Skin of body (tissue), 2 donors: ENCODE data around the gene C19orf73. TPM values are rescaled to one million over a fixed set of nuclear protein-coding genes. Genes with fewer than 3 reads are reported as not detected.

ENCODE experiments used
- DNase-seq: peaks from one replicate; lab custom pipeline; 2025; lab: John Stamatoyannopoulos, UW
- total RNA-seq: library from RNA; depleted of rRNA; stranded (reverse); fragments of >200 nt; gene quantifications from one replicate; pipeline ENCODE4 v1.2.3, GENCODE V29; 2014

C19orf73 gene, protein sequence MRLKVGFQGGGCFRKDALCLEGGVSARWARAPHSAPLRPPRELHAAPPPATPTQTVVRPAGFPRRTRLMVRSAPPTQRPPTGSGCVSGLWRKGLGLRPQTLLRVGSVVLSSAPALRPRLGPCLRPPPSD
- total RNA-seq, result 0.30 TPM

DNA sequence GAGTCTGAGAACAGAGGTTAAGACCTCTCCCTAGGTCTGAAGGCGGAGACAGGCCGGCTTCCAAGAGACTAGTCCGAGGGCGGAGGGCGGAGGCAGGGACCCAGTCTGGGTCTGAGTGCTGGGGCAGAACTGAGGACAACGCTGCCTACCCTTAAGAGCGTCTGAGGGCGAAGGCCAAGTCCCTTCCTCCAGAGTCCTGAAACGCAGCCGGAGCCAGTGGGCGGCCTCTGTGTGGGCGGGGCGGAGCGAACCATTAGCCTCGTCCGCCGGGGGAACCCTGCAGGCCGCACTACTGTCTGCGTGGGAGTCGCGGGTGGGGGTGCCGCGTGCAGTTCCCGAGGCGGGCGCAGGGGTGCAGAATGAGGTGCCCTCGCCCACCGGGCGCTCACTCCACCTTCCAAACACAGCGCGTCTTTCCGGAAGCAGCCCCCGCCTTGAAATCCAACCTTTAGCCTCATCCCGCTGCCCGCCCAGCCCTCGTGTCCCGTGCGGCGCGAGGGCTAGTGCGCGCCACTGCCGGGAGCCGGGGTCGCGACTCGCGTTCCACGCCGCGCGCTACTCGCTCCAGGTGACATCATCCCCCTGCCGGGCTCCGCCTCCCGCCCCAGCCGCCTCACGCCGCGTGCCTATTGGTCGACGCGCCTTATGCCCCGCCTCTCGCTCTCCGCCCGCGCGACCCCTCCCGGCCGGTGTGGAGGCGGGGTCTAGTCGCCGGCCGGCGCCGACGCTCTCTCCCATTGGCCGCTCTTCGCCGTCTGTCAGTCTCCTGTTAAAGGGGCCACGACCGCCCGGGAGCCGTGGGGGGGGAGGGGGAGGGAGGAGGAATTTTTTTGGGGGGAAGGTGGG is at the start of gene C19orf73:
Gene C19orf73, minus strand, starts transcription at position 579 of the 846 bp plus-strand sequence. Its CDS starts 121 bp downstream, at position 458.
- DNase-seq, result peak; percentile 96

DNA sequence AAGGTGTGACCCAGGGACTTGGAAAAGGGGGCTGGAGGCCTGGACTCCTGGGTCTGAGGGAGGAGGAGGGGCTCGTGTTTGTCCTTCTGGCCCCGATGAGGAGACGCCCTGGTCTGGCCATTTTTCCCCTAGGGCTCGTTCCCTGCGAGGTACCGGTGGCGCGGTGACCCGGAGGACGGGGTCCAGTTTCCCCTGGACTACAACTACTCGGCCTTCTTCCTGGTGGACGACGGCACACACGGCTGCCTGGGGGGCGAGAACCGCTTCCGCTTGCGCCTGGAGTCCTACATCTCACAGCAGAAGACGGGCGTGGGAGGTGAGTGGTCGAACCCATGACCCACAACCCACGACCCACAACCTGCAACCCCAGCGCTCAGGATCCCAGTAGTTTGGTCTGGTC is 49.5 kb upstream of the C19orf73 start:
- DNase-seq, result no peak

DNA sequence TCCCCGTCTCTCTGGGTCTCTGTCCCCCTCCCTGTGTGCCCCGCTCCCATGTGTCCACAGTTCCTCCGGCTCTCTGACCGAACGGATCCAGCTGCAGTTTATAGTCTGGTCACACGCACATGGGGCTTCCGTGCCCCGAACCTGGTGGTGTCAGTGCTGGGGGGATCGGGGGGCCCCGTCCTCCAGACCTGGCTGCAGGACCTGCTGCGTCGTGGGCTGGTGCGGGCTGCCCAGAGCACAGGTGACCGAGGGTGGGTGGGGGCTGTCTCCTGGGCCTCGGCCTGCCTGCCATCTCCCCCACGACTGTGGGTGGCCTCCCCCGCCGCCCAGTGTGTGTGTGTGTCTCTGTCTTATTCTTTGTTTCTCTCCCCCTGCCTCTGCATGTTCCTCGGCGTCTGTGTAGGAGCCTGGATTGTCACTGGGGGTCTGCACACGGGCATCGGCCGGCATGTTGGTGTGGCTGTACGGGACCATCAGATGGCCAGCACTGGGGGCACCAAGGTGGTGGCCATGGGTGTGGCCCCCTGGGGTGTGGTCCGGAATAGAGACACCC is 49.0 kb upstream of the C19orf73 start:
- no peak for DNase-seq

DNA sequence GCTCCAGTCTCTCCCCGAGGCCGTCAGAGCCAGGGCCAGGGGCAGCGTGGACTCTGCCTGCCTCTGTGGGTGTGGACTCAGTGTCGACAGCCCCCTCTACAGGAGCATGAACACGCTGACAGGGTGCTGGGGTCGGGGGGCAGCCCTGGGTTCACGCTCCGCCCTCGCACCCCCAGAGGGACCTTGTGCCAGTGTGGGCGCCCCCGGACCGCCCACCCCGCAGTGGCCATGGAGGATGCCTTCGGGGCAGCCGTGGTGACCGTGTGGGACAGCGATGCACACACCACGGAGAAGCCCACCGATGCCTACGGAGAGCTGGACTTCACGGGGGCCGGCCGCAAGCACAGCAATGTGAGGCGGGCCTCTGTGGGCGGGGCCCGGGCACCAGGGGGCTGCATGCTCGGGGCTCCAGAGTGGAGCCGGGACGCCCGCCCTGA is 46.9 kb upstream of the C19orf73 start:
- no peak for DNase-seq

DNA sequence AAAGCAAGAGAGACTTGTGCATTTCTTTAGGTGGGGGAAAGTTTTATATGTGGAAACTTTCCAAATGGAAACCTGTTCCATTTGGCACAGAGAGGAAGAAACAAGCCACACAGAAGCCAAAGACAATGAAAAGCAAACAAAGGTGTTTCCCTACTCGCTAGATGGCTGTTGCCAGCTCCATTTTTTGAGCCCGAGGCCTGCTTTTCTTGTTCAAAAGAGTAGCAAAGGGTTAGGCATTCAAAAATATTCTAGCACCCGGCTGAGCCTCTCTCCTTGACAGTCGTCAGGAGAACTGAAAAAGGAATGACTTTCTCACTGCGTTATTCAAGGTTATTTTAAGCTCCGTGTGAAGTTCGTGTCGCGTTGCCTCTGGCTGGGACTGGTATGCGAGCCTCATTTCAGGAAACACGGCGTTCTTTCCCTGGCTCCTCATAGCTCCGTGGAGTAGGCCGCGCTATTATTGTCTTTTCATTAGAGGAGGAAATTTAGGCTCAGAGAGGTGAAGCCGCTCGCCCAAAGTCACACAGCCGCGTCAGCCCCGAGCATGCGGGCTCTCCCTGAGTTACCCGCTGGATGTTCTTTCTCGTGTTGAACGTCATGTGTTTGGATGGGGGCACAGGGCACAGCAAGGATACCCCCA is 46.3 kb upstream of the C19orf73 start:
- DNase-seq, result no peak

DNA sequence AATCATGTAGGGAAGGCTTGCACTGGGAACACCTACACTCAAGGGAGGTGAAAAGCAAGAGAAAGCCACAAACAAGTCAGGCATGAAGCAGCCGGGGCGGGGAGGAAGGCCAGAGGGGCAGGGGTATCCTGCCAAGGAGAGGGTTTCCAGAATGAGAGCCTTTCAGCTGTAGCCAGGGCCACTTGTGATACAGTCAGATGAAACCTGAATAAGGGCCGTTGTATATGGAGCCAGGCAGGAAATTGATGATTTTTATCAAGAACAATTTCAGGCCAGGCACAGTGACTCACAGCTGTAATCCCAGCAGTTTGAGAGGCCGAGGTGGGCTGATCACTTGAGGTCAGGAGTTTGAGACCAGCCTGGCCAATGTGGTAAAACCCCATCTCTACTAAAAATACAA is 43.0 kb upstream of the C19orf73 start:
- no peak for DNase-seq

DNA sequence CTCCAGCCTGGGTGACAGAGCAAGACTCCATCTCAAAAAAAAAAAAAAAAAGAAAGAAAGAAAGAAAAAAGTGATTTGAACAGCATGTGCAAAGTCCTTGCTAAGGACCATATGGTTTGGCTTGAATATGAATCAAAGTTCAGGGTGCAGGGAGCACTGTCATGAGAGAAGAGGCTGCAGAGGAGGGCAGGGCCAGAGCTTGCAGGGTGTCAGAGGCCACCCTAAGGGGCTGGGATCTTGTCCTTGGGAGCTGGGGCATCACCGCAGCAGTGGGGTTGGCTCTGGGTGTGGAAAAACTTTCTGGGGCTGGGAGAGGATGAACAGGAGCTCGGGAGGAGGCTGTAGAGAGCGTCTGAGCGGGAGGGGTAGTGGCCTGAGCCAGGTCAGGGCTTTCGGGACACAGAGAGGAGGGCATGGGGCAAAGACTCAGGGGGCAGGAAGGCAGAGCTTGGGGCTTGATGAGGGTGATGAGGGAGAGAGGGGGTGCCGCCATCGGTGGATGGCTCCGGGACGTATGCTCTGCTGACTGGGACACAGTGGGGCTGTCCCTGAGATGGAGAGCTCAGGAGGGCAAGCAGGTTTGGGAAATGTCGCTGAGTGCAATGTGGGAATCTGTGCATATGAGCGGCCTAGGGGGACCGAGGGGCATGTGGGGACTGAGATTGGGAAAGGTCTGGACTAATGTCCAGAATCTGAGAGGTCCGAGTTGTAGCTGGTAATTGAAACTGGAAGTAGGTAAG is 41.7 kb upstream of the C19orf73 start:
- no peak for DNase-seq

DNA sequence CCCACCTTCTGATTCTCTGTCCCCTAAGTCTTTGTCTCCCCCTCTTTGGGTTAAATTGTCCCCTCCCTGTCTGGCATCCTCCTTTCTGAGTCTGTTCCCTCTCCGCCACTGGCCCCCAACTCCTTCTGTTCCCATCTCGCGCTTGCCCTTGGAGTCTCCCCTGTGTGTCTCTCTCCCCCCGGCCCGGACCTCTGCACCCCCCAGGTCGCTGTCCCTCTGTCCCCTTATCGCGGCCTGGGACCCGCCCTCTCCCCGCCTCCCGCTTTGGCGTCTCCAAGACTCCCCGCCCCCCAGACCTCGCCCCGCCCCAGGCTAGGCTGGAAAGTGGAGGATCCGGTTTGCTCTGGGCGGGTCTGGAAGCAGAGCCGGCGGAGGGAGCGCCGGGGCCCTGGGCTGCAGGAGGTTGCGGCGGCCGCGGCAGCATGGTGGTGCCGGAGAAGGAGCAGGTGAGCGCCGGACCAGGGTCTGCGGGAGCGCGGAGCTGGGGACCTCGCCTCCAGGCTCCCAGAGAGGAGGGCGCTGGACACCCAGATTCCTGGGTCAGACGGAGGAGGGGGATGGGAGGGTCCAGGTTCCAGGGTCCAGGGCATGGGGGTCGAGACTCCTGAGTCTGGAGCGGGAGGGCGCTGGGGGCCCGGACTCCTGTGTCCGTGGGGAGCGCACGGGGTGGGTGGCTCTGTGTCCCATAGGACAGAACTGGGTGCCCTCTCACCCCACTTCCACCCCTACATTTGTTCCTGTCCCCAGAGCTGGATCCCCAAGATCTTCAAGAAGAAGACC is 38.7 kb upstream of the C19orf73 start, which contains the start of gene TRPM4:
Gene TRPM4, plus strand, starts transcription at position 348 of the 780 bp plus-strand sequence. Its CDS starts 75 bp downstream, at position 423.
- peak; percentile 65 for DNase-seq

DNA sequence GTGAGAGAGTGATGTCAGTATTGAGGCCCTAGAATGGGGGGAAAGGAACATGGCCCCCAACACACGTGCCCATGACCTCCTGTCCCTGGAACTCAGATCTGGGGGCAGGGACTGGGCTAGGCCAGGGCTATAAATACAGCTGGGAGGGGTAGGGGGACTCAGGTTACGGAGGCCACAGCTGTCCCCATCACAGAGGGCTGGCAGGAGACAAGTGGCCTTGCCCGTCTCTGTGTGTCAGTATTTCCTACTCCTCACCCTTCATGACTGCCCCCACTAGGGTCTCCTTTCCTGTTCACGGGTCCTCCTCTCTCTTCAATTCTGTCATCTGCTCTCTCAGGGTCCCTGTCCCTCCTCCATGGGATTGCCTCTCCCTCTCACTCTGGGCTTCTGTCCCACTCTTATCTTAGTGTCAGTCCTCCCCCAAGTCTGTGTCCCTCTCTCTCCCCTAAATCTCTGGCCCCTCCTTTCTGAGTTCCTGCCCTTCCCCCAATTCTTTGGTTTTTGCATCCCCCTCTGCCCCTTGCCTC is 36.9 kb upstream of the C19orf73 start:
- DNase-seq, result peak; percentile 38

DNA sequence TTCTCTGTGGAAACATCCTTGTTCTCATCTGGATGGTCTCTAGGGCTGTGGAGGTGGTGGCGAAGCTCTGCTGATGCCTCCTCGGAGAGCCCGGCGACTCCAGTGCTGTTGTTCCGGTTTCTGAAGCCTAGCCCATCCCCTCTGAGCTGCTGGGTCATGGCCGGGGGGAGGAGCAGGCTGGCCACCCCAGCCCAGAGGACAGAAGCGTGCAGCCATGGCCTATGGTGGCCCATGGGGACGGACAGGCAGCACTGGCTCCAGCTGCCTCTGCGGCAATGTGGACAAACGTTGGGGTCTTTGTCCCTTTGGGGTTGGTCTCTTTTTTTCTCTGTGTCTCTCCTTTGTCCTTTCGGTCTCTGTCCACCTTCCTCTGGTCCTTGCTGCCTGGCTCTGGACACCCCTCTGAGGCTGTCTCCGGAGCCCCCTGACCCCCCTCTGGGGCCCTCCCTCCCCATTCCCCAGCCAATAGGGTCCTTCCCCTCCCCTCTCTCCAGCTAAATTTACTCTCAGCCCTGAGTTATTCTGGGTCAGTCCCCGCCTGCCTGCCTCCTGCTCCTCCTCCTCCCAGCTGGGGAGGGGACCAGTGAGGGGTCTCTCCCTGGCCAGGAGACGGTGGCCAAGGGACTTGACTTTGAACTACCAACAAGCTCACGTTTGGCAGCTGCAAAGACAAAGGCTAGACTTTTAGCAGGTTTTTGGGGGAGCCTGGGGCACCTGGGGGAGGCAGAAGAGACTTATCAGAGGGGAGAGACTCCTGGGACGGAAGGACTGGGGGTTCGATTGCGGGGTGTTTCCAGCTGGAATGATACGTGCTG is 36.3 kb upstream of the C19orf73 start, which contains the start of gene HRC:
Gene HRC, minus strand, starts transcription at position 392 of the 815 bp plus-strand sequence. Its CDS starts 159 bp downstream, at position 233.
- no peak for DNase-seq

DNA sequence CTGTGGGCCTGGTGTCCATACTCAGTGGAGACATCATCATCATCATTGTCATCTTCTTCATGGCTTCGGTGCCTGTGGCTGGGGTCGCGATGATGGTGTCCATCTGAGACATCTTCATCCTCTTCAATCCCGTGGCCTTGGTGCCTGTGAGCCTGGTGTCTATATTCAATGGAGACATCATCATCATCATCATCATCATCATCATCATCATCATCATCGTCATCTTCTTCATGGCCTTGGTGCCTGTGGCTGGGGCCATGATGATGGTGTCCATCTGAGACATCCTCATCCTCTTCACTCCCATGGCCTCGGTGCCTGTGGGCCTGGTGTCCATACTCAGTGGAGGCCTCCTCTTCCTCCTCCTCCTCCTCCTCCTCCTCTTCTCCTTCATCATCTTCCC is 35.3 kb upstream of the C19orf73 start:
- no peak for DNase-seq

DNA sequence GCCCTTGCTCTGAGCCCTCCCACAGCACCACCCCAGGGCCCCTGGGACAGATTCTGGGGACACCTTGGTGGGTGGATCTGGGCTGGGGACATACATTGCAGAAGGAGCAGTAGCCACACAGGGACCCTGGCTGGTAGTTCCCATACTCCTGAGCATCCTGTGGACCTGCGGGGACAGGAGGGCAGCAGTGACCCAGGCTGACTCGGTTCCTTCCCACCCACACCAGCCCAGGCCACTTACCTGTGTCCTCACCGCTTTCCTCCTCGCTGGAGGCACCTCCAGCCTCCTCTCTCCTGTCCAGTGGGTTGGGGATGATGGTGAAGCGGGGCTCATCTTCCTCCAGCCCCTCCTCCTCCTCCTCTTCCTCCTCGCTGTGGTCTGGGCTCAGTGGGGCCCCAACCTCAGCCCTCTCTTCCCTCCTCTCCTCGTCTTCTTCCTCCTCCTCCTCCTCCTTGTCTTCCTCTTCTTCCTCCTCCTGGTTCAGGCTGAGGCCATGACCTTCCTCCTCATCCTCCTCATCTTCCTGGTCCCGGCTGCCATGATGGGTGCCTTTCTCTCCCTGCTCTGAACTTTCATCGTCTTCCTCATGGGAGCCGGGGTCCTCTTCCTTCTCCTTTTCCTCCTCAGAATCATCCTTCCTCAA is 34.3 kb upstream of the C19orf73 start:
- no peak for DNase-seq

DNA sequence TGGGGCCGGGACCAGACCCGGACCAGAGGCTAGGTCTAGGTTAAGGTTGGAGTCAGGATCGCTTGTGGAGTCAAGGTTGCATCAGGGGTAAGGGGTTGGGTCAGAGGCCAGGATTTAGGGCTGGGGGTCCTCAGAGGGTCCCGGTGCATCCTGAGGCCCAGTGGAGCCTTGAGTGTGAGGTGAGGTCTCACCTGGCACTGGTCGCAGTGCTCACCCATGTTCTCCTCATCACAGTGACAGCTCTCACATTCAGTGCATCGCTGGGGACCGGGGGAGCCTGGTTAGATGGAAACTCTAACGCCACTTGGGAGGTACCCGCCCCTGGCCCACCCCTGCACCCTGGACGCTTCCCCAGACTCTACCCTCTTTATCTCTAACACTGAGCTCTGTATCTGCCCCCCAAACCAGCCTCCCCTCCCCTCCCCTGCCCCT is 33.2 kb upstream of the C19orf73 start:
- DNase-seq, result no peak

DNA sequence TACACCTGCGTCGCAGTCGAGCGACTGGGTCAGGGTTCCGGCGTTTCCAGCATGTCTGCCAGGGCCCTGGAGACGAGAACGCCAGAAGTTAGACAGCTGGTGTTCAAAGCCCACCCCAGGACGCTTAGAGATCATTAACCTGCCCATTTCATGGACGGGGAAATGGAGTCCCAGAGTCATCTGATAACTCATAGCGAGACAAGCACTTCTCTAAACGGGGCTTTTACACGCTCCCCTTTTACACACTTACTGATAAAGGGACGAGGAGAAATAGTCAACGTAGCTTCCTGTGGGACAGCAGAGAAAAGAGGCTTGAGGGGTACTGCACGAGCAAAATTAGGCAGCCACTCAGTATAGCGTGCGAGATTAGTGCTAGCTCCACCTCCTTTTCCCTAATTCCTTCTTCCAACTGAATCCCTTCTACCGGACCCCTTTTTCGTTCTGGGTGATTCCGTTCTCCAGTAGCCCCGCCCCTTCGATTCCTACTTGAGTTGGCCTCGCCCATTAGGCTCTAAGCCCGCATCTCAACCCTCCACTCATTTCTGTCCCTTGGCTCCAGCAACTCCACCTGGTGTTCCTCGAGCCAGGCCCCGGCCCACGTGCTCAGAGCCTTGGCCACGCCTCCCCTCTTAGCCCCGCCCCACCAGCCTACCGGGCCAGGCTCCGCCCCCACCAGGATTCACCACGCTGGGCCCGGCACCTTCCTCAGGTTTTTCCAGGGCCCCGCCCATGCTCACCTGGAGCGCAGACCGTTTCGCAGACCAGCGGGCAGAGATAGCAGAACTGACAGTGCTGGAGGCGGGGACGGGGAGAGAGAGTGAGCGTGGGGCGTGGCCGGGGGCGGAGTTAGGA is 32.5 kb upstream of the C19orf73 start:
- peak; percentile 58 for DNase-seq

DNA sequence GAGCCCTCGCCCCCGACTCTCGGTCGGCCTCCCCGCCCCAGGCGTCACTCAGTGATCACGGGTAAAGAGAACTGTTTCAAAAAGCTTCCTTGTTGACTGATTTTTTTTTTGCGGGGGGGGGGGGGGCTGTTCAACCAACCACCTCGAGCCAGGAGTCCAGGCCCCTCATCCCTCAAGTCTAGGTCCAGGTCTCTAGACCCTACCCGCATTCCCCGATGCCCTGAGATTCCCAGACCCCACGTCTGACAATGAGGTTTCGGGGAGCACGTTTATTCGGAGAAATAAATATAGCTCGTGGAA is 32.0 kb upstream of the C19orf73 start:
- DNase-seq, result no peak

DNA sequence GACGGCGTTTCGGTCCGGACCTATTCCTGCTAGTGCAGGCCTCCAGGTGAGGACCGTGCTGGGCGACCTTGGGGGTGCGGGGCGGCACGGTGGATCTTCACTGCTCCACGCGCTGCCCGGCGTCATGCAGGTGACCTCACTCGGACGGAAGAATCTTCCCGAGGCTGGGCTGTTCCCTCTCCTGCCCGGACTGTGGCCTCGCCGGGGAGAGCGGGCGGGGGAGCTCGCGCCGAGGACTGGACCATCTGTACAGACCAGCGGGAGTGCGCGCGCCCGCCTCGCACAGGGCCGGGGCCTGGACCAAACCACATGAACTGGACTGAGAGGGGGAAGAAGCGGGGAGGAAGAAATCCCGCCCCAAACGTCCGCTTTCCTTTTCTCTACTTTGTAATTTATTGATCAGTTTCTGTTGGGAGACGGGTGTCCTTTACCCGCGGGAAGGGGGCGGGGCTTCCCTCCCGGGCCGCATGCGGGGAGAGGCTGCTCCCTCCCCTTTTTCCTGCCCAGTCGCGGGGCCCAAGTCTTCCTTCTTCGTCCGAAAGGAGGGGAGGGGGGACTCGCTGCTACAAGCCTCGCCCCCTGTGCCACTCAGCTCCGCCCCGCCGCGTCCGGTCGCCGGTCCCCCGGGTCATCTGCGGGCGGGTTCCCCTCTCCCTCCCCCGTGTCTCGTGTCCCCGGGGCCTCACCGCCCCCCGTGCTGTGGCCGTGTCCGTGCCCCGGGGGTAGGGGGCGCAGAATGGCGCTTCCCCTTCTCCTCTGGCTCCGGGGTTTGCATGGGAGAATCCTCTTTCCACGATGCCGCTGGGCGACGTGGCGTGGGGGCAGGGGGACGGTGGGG is 31.4 kb upstream of the C19orf73 start:
- peak; percentile 93 for DNase-seq

DNA sequence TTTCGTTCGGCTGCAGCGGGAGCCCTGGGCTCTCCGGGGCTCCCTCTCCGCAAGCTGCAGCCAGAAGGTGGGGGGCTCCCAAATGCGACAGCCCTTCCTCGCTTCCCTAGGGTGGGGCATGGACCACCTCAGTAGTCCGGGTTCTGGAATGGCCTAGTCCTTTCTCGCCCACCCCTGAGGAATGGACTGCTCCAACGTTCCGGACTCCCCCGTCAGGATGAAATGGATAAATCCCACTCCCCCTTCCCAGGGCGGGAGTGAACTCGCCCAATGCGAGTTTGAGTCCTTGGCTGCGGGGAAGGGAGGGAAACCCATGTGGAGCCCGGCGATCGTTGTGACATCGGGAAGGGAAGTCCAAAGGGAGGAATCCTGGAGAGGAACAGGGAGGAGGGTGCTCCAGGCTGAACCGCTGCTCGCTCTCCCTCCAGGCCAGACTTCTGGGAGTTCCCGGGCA is 30.7 kb upstream of the C19orf73 start:
- peak; percentile 87 for DNase-seq
